GM21360 (cell line): ENCODE data around the gene ERP27.

Experiments
- ATAC-seq: cut with Tn5 transposase; IDR thresholded peaks from one replicate; pipeline ENCODE4 v1.9.1; 2021; ENCODE audit warnings: mild to moderate bottlenecking, moderate library complexity; ENCODE audit not compliant: unreplicated experiment

The ERP27 gene

GRCh38 chr12:14871886-14872285 lies 66.5 kb downstream of the ERP27 start:
- ATAC-seq = no peak

- no peak for ATAC-seq
Measured at GRCh38 chr12:14871247-14871646, 67.1 kb downstream of the ERP27 start.

GRCh38 chr12:14868916-14869506 lies 69.3 kb downstream of the ERP27 start:
- ATAC-seq = no peak
